Measurements from ENCODE around the gene MDM1.

Gene MDM1

GRCh38 chr12:68246350-68246749 is 85.8 kb downstream of the MDM1 start:
- no peak for TF ChIP-seq CTCF (conservative IDR thresholded peaks at IDR 0.05)
- H3K27ac ChIP-seq = no peak overlapping the region

GRCh38 chr12:68245180-68246021 is 86.8 kb downstream of the MDM1 start:
- no peak for TF ChIP-seq CTCF (conservative IDR thresholded peaks at IDR 0.05)
- H3K27ac ChIP-seq = no peak overlapping the region
